NCI-H2081 treated with DMSO at 0.1 percent for 48 hours (cell line): Measurements from ENCODE around the gene RPL22L1.
"Not testable (repeated sequence)": the region's sequence is repeated elsewhere in the genome, so short reads cannot be mapped to it uniquely, and the experiment has no call there.

Source experiments
- DNase-seq: peaks from one replicate; lab custom pipeline; 2025; lab: John Stamatoyannopoulos, UW

Gene RPL22L1

GRCh38 chr3:170829546-170830272 lies 40.3 kb downstream of the RPL22L1 start:
- DNase-seq = no peak

- DNase-seq = no peak
Observed at GRCh38 chr3:170826047-170826446, 43.9 kb downstream of the RPL22L1 start.

GRCh38 chr3:170823562-170823961 lies 46.4 kb downstream of the RPL22L1 start:
- DNase-seq = not testable (repeated sequence)

- DNase-seq = not testable (repeated sequence)
Observed at GRCh38 chr3:170818325-170818724, 51.7 kb downstream of the RPL22L1 start.

- not testable (repeated sequence) for DNase-seq
Observed at GRCh38 chr3:170817471-170817870, 52.5 kb downstream of the RPL22L1 start.

- no peak for DNase-seq
Observed at GRCh38 chr3:170816841-170817240, 53.2 kb downstream of the RPL22L1 start.

GRCh38 chr3:170816341-170816740 lies 53.7 kb downstream of the RPL22L1 start:
- DNase-seq = no peak

GRCh38 chr3:170815936-170816335 lies 54.1 kb downstream of the RPL22L1 start:
- DNase-seq = no peak

GRCh38 chr3:170815340-170815739 lies 54.7 kb downstream of the RPL22L1 start:
- peak; percentile 40 for DNase-seq
